GM21786 (cell line): ENCODE results near the gene DSG2.

Experiments
- ATAC-seq: cut with Tn5 transposase; IDR thresholded peaks from one replicate; pipeline ENCODE4 v1.9.1; 2021; ENCODE audit not compliant: unreplicated experiment

Gene DSG2

GRCh38 chr18:31586616-31587015, 88.6 kb downstream of the DSG2 start:
- no peak for ATAC-seq

GRCh38 chr18:31587529-31587928, 89.6 kb downstream of the DSG2 start:
- no peak for ATAC-seq

GRCh38 chr18:31590570-31590969, 92.6 kb downstream of the DSG2 start:
- no peak for ATAC-seq

- no peak for ATAC-seq
Measured at GRCh38 chr18:31591113-31591512, 93.1 kb downstream of the DSG2 start.

GRCh38 chr18:31591628-31592027, 93.7 kb downstream of the DSG2 start, which contains the start of gene TTR:
TSS of gene TTR (plus strand) at chr18:31591877. CDS start at chr18:31591903, 26 bp downstream.
- no peak for ATAC-seq

- ATAC-seq: no peak
Measured at GRCh38 chr18:31592506-31593157, 94.7 kb downstream of the DSG2 start.

- ATAC-seq: no peak
Measured at GRCh38 chr18:31595121-31595771, 97.3 kb downstream of the DSG2 start.

GRCh38 chr18:31596081-31596872, 98.3 kb downstream of the DSG2 start:
- no peak for ATAC-seq

GRCh38 chr18:31598021-31598805, 100.2 kb downstream of the DSG2 start:
- ATAC-seq: no peak
